Thoracic aorta (tissue), 2 donors: ENCODE results near the gene FUT7. TPM values are rescaled to one million over a fixed set of nuclear protein-coding genes. Genes with fewer than 3 reads are reported as not detected.

Experiments
- ATAC-seq: fragments of 150-250 bp; one replicate; pipeline ENCODE4 v1.8.0; 2017; ENCODE audit warnings: low read depth; ENCODE audit not compliant: insufficient number of reproducible peaks, low FRiP score
- DNase-seq: peaks from one replicate; pipeline ENCODE4 v3.0.0-alpha.2; 2020; ENCODE audit warnings: low spot score
- H3K27ac ChIP-seq, 2 donors: fragments of 200-600 bp; sonication (generic); 1 replicate in 1 of 2; 2 replicates in 1 of 2; pipeline ENCODE4 v1.5.1; 2016; ENCODE audit warnings: mild to moderate bottlenecking in 2 of 2, moderate library complexity in 2 of 2
- H3K27me3 ChIP-seq: fragments of 200-600 bp; sonication (generic); replicated peaks from 2 replicates; pipeline ENCODE4 v1.6.0; 2016; ENCODE audit warnings: mild to moderate bottlenecking; ENCODE audit not compliant: insufficient read depth
- H3K36me3 ChIP-seq: fragments of 200-600 bp; sonication (generic); one replicate; pipeline ENCODE4 v1.5.1; 2016
- H3K4me1 ChIP-seq, 2 donors: fragments of 200-600 bp; sonication (generic); 1 replicate in 1 of 2; 2 replicates in 1 of 2; pipeline versions ENCODE4 v1.5.1 to v1.6.0; 2016; ENCODE audit warnings: low read depth in 2 of 2, mild to moderate bottlenecking in 1 of 2; ENCODE audit not compliant: control insufficient read depth in 1 of 2
- H3K4me3 ChIP-seq: fragments of 200-600 bp; sonication (generic); 2 replicates; pipeline ENCODE4 v1.5.1; 2016; ENCODE audit warnings: mild to moderate bottlenecking
- H3K9me3 ChIP-seq: fragments of 200-600 bp; sonication (generic); 2 replicates; pipeline ENCODE4 v1.5.1; 2016
- total RNA-seq, 2 donors: library from RNA; depleted of rRNA; stranded (reverse); fragments of >200 nt; gene quantifications; one replicate each; pipeline versions ENCODE4 v1.1.0 to v1.2.3, GENCODE V29; 2016
- TF ChIP-seq, protein P1 (sequence below): fragments of 200-600 bp; sonication (generic); IDR thresholded peaks from one replicate; pipeline ENCODE4 v1.5.1; 2019; ENCODE audit warnings: antibody characterized with exemption

FUT7 gene
- total RNA-seq, 2 donors from 2014 or later: not detected

- H3K27ac ChIP-seq: peak overlapping the region in 1 of 2 donors; percentile 34
- peaks cover 20 to 30% of the 10 kb centered on the region in 2 donors for H3K4me1 ChIP-seq
- H3K27me3 ChIP-seq: no peaks in the 10 kb centered on the region
- H3K36me3 ChIP-seq: no peaks in the 10 kb centered on the region
- H3K4me3 ChIP-seq: peak overlapping the region; percentile 68
- TF ChIP-seq, protein P1, sequence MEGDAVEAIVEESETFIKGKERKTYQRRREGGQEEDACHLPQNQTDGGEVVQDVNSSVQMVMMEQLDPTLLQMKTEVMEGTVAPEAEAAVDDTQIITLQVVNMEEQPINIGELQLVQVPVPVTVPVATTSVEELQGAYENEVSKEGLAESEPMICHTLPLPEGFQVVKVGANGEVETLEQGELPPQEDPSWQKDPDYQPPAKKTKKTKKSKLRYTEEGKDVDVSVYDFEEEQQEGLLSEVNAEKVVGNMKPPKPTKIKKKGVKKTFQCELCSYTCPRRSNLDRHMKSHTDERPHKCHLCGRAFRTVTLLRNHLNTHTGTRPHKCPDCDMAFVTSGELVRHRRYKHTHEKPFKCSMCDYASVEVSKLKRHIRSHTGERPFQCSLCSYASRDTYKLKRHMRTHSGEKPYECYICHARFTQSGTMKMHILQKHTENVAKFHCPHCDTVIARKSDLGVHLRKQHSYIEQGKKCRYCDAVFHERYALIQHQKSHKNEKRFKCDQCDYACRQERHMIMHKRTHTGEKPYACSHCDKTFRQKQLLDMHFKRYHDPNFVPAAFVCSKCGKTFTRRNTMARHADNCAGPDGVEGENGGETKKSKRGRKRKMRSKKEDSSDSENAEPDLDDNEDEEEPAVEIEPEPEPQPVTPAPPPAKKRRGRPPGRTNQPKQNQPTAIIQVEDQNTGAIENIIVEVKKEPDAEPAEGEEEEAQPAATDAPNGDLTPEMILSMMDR: no peak
- DNase-seq: no peak
- no peak for ATAC-seq
- no peaks in the 10 kb centered on the region for H3K9me3 ChIP-seq
Observed at GRCh38 chr9:137026828-137027227, 5.1 kb downstream of the FUT7 start.

GRCh38 chr9:137026384-137026783 lies 5.5 kb downstream of the FUT7 start:
- Histone ChIP-seq H3K27me3 (no peaks in the 10 kb centered on the region), H3K36me3 (no peaks in the 10 kb centered on the region), H3K27ac (no peak overlapping the region), H3K4me1 (peaks cover 20 to 30% of the 10 kb centered on the region in 2 donors), H3K4me3 (no peak overlapping the region), H3K9me3 (no peaks in the 10 kb centered on the region)
- ATAC-seq (no peak), DNase-seq (no peak)
- TF ChIP-seq, protein P1: no peak

GRCh38 chr9:137025517-137025966 lies 6.3 kb downstream of the FUT7 start:
- Histone ChIP-seq H3K4me1 (peaks cover 20 to 30% of the 10 kb centered on the region in 2 donors), H3K27me3 (no peaks in the 10 kb centered on the region), H3K36me3 (no peaks in the 10 kb centered on the region), H3K4me3 (no peak overlapping the region), H3K9me3 (no peaks in the 10 kb centered on the region), H3K27ac (no peak overlapping the region)
- DNase-seq (no peak), ATAC-seq (no peak)
- TF ChIP-seq, protein P1: no peak

DNA sequence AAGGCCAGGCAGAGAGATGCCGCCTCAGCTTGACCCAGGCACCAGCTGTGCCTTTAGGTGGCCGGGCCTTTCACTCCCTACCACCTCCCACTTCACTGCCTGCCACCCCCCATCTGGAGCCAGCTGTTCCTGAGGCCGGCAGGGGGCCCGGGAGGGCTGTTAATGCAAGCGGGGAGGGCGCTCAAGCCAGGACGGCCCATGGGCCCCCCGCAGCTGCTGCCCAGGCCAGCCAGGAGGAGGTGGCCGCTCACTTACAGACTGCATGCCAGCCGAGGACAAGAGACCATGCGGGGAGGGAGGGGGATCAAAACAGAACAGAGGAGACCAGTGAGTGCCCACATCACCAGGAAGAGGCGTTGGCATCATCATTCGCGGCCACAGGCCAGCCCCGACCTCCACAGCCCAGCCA lies 8.3 kb downstream of the FUT7 start:
- TF ChIP-seq, protein P1: no peak
- H3K4me1 ChIP-seq: peaks cover 10 to 20% of the 10 kb centered on the region in 2 donors
- H3K36me3 ChIP-seq: no peaks in the 10 kb centered on the region
- DNase-seq: no peak
- no peak for ATAC-seq
- H3K27me3 ChIP-seq: no peaks in the 10 kb centered on the region
- H3K4me3 ChIP-seq: no peak overlapping the region
- H3K9me3 ChIP-seq: no peaks in the 10 kb centered on the region
- no peak overlapping the region for H3K27ac ChIP-seq

GRCh38 chr9:137023157-137023556 lies 8.7 kb downstream of the FUT7 start:
- Histone ChIP-seq H3K27me3 (no peaks in the 10 kb centered on the region), H3K36me3 (no peaks in the 10 kb centered on the region), H3K4me1 (peaks cover 8 to 17% of the 10 kb centered on the region in 2 donors), H3K9me3 (no peaks in the 10 kb centered on the region), H3K4me3 (no peak overlapping the region), H3K27ac (no peak overlapping the region)
- no peak for DNase-seq
- no peak for ATAC-seq
- TF ChIP-seq, protein P1: no peak
